ENCODE measurements around the gene ZFAND3.

ZFAND3 gene

DNA sequence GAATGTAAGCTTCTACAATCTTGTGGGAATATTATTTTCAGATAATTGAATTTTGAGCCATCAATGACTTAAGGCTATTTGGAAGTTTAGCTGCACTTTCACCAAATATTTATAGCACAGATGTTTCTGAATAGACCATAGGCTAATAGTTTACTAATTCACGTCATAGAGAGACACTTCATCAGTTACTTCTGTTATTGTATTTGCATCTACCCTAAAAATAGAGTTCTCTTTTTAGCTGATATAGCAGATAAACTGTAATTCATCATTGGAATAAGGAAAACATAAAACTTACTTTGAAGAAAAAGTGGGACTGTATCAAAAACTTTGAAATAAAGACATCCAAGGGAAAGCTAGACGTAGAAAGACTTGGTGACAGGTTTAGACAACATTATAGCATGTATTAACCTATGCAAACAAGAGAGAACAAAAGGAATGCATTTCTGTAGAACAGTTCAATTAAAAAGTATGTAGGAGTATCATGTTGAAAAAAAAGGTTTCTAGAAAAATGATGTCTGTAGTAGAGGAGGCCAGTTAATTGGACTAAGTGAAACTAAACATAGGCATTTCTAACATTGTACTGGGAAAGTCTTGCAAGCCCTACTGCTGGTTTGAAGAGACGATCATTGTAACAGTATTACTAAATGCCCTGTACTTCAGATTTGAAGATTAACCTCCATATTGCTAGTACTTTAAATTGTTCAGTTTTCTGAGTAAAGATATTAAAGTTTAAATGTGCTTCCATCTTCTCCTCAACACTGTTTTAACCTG is 123.3 kb downstream of the ZFAND3 start:
- Histone ChIP-seq H3K9me3 (replicated peaks; ENCODE audit: insufficient read depth, low read length) (no peaks in the 10 kb centered on the region), H3K79me2 (ENCODE audit: low read length) (peaks cover 8% of the 10 kb centered on the region), H3K9ac (ENCODE audit: low read length) (no peak overlapping the region), H4K20me1 (ENCODE audit: insufficient read depth, low read length) (no peaks in the 10 kb centered on the region), H3K4me2 (ENCODE audit: low read depth, low read length) (no peak overlapping the region), H3K36me3 (replicated peaks; ENCODE audit: insufficient read depth, low read length) (no peaks in the 10 kb centered on the region), H3F3A (ENCODE audit: insufficient read depth, low read length) (no peaks in the 10 kb centered on the region), H3K4me1 (ENCODE audit: low read length) (0 out of 2 replicates have a peak, but pooled peaks cover 4% of the 10 kb centered on the region), H3K27ac (ENCODE audit: low read length) (no peak overlapping the region), H2AFZ (ENCODE audit: low read length) (no peak overlapping the region), H3K4me3 (ENCODE audit: low read length) (no peak overlapping the region), H3K9me2 (replicated peaks; ENCODE audit: insufficient read depth, low read length) (no peaks in the 10 kb centered on the region), H3K27me3 (replicated peaks; ENCODE audit: insufficient read depth, low read length) (no peaks in the 10 kb centered on the region)
- TF ChIP-seq EZH2phosphoT487 (IDR thresholded peaks at IDR 0.05; ENCODE audit: low read length) (no peak), EZH2 (optimal IDR thresholded peaks at IDR 0.05; ENCODE audit: low read depth, low read length) (no peak)
- TF ChIP-seq, protein P1, sequence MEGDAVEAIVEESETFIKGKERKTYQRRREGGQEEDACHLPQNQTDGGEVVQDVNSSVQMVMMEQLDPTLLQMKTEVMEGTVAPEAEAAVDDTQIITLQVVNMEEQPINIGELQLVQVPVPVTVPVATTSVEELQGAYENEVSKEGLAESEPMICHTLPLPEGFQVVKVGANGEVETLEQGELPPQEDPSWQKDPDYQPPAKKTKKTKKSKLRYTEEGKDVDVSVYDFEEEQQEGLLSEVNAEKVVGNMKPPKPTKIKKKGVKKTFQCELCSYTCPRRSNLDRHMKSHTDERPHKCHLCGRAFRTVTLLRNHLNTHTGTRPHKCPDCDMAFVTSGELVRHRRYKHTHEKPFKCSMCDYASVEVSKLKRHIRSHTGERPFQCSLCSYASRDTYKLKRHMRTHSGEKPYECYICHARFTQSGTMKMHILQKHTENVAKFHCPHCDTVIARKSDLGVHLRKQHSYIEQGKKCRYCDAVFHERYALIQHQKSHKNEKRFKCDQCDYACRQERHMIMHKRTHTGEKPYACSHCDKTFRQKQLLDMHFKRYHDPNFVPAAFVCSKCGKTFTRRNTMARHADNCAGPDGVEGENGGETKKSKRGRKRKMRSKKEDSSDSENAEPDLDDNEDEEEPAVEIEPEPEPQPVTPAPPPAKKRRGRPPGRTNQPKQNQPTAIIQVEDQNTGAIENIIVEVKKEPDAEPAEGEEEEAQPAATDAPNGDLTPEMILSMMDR (IDR thresholded peaks at IDR 0.05; ENCODE audit: low read length) = no peak
- no peak for DNase-seq

DNA sequence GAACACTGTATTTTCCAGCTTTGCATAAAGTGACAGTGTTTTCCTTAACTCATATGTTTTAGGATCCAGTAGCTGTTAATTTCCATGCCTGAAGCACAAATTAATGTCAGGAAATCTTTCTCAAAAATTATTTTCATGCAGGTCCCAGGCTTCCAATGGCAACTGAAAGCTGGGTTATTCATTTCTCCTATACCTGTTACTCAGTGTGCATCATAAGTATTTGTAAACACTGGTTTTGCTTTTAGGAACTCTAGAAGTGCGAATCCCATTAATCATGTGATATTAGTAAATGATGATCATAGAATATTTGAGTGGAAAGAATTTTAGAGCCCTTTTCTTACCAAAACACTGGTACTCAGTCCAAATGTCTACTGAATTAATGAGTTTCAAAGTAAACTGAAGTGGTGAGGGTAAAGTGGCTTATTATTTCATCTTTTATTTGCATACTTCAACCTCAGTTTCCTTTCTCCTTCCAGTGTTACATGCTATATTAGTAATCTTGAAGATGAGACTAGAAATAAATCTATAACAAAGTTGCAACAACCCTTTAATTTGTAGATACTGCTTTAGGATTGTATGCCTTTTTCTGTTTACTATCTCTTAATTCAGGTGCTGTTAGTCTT is 124.0 kb downstream of the ZFAND3 start:
- Histone ChIP-seq H3K27ac (ENCODE audit: low read length) (no peak overlapping the region), H3K9me2 (replicated peaks; ENCODE audit: insufficient read depth, low read length) (no peaks in the 10 kb centered on the region), H3K27me3 (replicated peaks; ENCODE audit: insufficient read depth, low read length) (no peaks in the 10 kb centered on the region), H3K4me3 (ENCODE audit: low read length) (no peak overlapping the region), H3K36me3 (replicated peaks; ENCODE audit: insufficient read depth, low read length) (no peaks in the 10 kb centered on the region), H3F3A (ENCODE audit: insufficient read depth, low read length) (no peaks in the 10 kb centered on the region), H3K9ac (ENCODE audit: low read length) (no peak overlapping the region), H3K9me3 (replicated peaks; ENCODE audit: insufficient read depth, low read length) (no peaks in the 10 kb centered on the region), H3K79me2 (ENCODE audit: low read length) (peaks cover 12% of the 10 kb centered on the region), H3K4me1 (ENCODE audit: low read length) (0 out of 2 replicates have a peak, but pooled peaks cover 4% of the 10 kb centered on the region), H4K20me1 (ENCODE audit: insufficient read depth, low read length) (no peaks in the 10 kb centered on the region), H2AFZ (ENCODE audit: low read length) (no peak overlapping the region), H3K4me2 (ENCODE audit: low read depth, low read length) (no peak overlapping the region)
- TF ChIP-seq EZH2phosphoT487 (IDR thresholded peaks at IDR 0.05; ENCODE audit: low read length) (no peak), EZH2 (optimal IDR thresholded peaks at IDR 0.05; ENCODE audit: low read depth, low read length) (no peak)
- TF ChIP-seq, protein P1 (IDR thresholded peaks at IDR 0.05; ENCODE audit: low read length) = no peak
- DNase-seq = no peak

DNA sequence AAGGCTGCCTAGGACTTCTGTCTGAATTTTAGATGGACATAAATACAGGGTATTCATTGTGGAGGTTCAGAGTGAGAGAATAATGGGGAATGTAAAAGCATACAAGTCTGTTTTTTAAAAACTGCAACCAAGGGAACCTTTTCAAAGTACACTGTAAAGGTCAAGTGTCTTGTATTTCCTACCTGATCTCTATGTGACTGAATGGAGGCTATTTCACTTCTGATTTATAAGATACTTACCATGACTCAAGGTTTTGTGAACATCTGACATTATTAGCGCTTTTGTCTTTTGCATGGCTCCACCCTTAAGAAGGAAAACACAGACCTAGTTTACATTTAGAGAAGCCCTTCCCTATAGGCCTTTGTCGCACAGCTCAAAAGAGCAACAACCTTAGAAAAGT is 126.5 kb downstream of the ZFAND3 start:
- H3K36me3 ChIP-seq (replicated peaks; ENCODE audit: insufficient read depth, low read length) = no peaks in the 10 kb centered on the region
- H3K4me2 ChIP-seq (ENCODE audit: low read depth, low read length) = no peak overlapping the region
- H3K79me2 ChIP-seq (ENCODE audit: low read length) = peaks cover 24% of the 10 kb centered on the region
- H3K4me3 ChIP-seq (ENCODE audit: low read length) = no peak overlapping the region
- no peak overlapping the region for H2AFZ ChIP-seq (ENCODE audit: low read length)
- DNase-seq = no peak
- H3K27me3 ChIP-seq (replicated peaks; ENCODE audit: insufficient read depth, low read length) = no peaks in the 10 kb centered on the region
- no peak overlapping the region for H3K27ac ChIP-seq (ENCODE audit: low read length)
- H4K20me1 ChIP-seq (ENCODE audit: insufficient read depth, low read length) = no peaks in the 10 kb centered on the region; the same call in 1 of the 2 replicates
- no peak overlapping the region for H3K9ac ChIP-seq (ENCODE audit: low read length)
- TF ChIP-seq EZH2phosphoT487 (IDR thresholded peaks at IDR 0.05; ENCODE audit: low read length) = no peak
- TF ChIP-seq EZH2 (optimal IDR thresholded peaks at IDR 0.05; ENCODE audit: low read depth, low read length) = no peak
- TF ChIP-seq, protein P1 (IDR thresholded peaks at IDR 0.05; ENCODE audit: low read length) = no peak
- H3K9me3 ChIP-seq (replicated peaks; ENCODE audit: insufficient read depth, low read length) = no peaks in the 10 kb centered on the region
- no peaks in the 10 kb centered on the region for H3K9me2 ChIP-seq (replicated peaks; ENCODE audit: insufficient read depth, low read length)
- no peaks in the 10 kb centered on the region for H3F3A ChIP-seq (ENCODE audit: insufficient read depth, low read length)
- 0 out of 2 replicates have a peak, but pooled peaks cover 4% of the 10 kb centered on the region for H3K4me1 ChIP-seq (ENCODE audit: low read length)
